ENCODE measurements around the gene KIF18A. TPM values are rescaled to one million over a fixed set of nuclear protein-coding genes. Genes with fewer than 3 reads are reported as not detected.

Gene KIF18A
- total and polyA plus RNA-seq, 9 of the 15 experiments (the other 6 are each of a cell fraction or from before 2014, with no cell fraction given), result 15.1 to 36.1 (median 24.3) TPM

- Histone ChIP-seq H3K9ac (ENCODE audit: insufficient read depth in 1 of 2, low read depth in 2 of 2, low read length in 2 of 2) (no peak overlapping the region), H3K4me1 (replicated peaks in 1 of 2; ENCODE audit: control insufficient read depth in 2 of 2, insufficient read depth in 2 of 2, low read length in 2 of 2) (no peaks in the 10 kb centered on the region), H4K20me1 (replicated peaks; ENCODE audit: control insufficient read depth, insufficient read depth, low read length) (no peaks in the 10 kb centered on the region), H3K4me3 (no peak overlapping the region), H2AFZ (ENCODE audit: low read depth, low read length) (no peak overlapping the region), H3K9me3 (replicated peaks; ENCODE audit: control insufficient read depth, insufficient read depth, low read depth, low read length) (no peaks in the 10 kb centered on the region), H3K27me3 (ENCODE audit: control insufficient read depth in 2 of 2, insufficient read depth in 2 of 2, low read length in 2 of 2) (no peaks in the 10 kb centered on the region), H3K9me1 (ENCODE audit: control insufficient read depth, insufficient read depth, low read length) (no peaks in the 10 kb centered on the region), H3K36me3 (ENCODE audit: control insufficient read depth, insufficient read depth, low read length) (peaks cover 40% of the 10 kb centered on the region), H3K4me2 (ENCODE audit: insufficient read depth, low read length) (no peak overlapping the region), H3K79me2 (ENCODE audit: control insufficient read depth, insufficient read depth, low read length) (no peaks in the 10 kb centered on the region), H3K27ac (ENCODE audit: extremely low read depth, low read depth, low read length) (no peak overlapping the region)
- POLR2A ChIA-PET, result no interaction called here
- no peak for FAIRE-seq
- no peak for ATAC-seq
- intact Hi-C loops (cut with micrococcal nuclease), result no loop called here
- no TSS peak for BruUV-seq (replicated peaks)
- 92% methylated on average over 1 of the region's 1 CpG for WGBS (ENCODE audit: insufficient coverage, low coverage, missing lambda C conversion rate)
- CTCF ChIA-PET (ENCODE audit: low intra/inter-chr PET ratio), result no interaction called here
- TF ChIP-seq ZNF551 (CRISPR knock-in tag; IDR thresholded peaks at IDR 0.05) (no peak), ZFX (CRISPR knock-in tag; IDR thresholded peaks at IDR 0.05) (no peak), CCAR2 (IDR thresholded peaks at IDR 0.05; ENCODE audit: low read depth, low read length) (no peak), HOXB6 (CRISPR knock-in tag; IDR thresholded peaks at IDR 0.05; ENCODE audit: borderline replicate concordance) (no peak), FOSL1 (tag; conservative IDR thresholded peaks at IDR 0.05) (no peak), ZBTB7A (IDR thresholded peaks at IDR 0.05; ENCODE audit: borderline replicate concordance, control insufficient read depth, low read depth, low read length) (no peak), ZNF584 (CRISPR knock-in tag; IDR thresholded peaks at IDR 0.05; ENCODE audit: low read depth) (no peak), POLR2AphosphoS2 (IDR thresholded peaks at IDR 0.05; ENCODE audit: low read length) (no peak), STAG1 (CRISPR knock-in tag; IDR thresholded peaks at IDR 0.05; ENCODE audit: borderline replicate concordance) (no peak), ZNF778 (CRISPR knock-in tag; IDR thresholded peaks at IDR 0.05) (no peak), CAMTA2 (CRISPR knock-in tag; conservative IDR thresholded peaks at IDR 0.05) (no peak)
- no peak for DNase-seq (ENCODE audit: extremely low read depth in 1 of 4, low spot score in 3 of 4)
- in situ Hi-C loops (cut with MboI), result no loop called here
Measured at GRCh38 chr11:28038775-28039174, 69.2 kb downstream of the KIF18A start.

Data from K562 (cell line).